Stimulated activated memory B cell treated with anti-CD40 and anti-IgM and Interleukin-4, amounts not matched to agents 10 μg/mL and 1 μg/mL and 100 μg/mL, for 72 hours (primary cell): ENCODE measurements around the gene TSHZ2.
"Not testable (repeated sequence)": the region's sequence is repeated elsewhere in the genome, so short reads cannot be mapped to it uniquely, and the experiment has no call there.

Source experiments
- ATAC-seq: fragments of 150-1000 bp; cut with Tn5 transposase; 2 replicates; pipeline ENCODE4 v1.10.0; 2021
- H3K27ac Mint-ChIP-seq: one replicate; pipeline ENCODE4 v1.8.0; 2022; ENCODE audit warnings: mild to moderate bottlenecking, mixed read lengths
- H3K27me3 Mint-ChIP-seq: one replicate; pipeline ENCODE4 v1.8.0; 2022; ENCODE audit warnings: mixed read lengths
- H3K36me3 Mint-ChIP-seq: one replicate; pipeline ENCODE4 v1.8.0; 2022; ENCODE audit warnings: mixed read lengths
- H3K4me1 Mint-ChIP-seq: one replicate; pipeline ENCODE4 v1.8.0; 2022; ENCODE audit warnings: mixed read lengths
- H3K4me3 Mint-ChIP-seq: one replicate; pipeline ENCODE4 v1.8.0; 2022; ENCODE audit warnings: mild to moderate bottlenecking, moderate library complexity, mixed read lengths
- H3K9me3 Mint-ChIP-seq: one replicate; pipeline ENCODE4 v1.8.0; 2022; ENCODE audit warnings: mixed read lengths

The TSHZ2 gene

DNA sequence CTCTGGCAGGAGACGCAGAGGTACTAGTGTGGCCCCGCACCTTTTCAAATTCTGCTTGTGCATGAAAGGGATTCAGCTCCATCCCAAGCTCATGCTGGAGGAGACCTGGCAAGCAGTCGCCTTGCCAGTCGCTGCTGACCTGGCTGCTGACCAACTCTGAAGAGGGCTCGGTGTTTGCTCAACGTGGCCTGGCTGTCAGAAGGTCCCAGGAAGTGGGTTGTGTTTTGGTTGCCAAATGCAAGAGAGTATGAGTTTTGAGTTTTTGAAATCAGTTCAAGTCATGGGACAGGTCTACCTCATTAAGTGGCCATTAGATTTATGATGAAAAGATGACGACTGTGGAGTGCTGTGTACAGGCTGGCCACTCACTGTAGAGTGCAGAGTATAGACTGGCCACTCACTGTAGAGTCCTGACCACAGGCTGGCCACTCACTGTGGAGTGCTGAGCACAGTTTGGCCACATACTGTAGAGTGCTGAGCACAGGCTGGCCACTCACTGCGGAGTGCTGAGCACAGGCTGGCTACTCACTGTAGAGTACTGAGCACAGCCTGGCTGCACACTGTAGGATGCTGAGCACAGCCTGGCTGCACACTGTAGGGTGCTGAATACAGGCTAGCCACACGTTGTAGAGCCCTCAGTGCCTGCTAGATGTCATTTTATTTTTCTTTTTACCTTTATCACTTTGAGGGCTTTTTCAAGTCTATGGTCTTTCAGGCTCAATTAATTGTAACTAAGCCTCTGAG is 427.6 kb downstream of the TSHZ2 start:
- H3K9me3 Mint-ChIP-seq, result peaks cover 3% of the 10 kb centered on the region
- H3K27me3 Mint-ChIP-seq, result peaks cover 12% of the 10 kb centered on the region
- no peaks in the 10 kb centered on the region for H3K4me1 Mint-ChIP-seq
- no peak overlapping the region for H3K27ac Mint-ChIP-seq
- H3K4me3 Mint-ChIP-seq, result no peak overlapping the region
- peaks cover 6% of the 10 kb centered on the region for H3K36me3 Mint-ChIP-seq
- ATAC-seq, result peak; percentile 36

- H3K27me3 Mint-ChIP-seq, result no peaks in the 10 kb centered on the region
- H3K9me3 Mint-ChIP-seq, result peaks cover 3% of the 10 kb centered on the region
- no peak overlapping the region for H3K27ac Mint-ChIP-seq
- ATAC-seq, result no peak
- H3K4me3 Mint-ChIP-seq, result no peak overlapping the region
- peaks cover 6% of the 10 kb centered on the region for H3K36me3 Mint-ChIP-seq
- H3K4me1 Mint-ChIP-seq, result no peaks in the 10 kb centered on the region
Observed at GRCh38 chr20:53402233-53403005, 430.3 kb downstream of the TSHZ2 start.

DNA sequence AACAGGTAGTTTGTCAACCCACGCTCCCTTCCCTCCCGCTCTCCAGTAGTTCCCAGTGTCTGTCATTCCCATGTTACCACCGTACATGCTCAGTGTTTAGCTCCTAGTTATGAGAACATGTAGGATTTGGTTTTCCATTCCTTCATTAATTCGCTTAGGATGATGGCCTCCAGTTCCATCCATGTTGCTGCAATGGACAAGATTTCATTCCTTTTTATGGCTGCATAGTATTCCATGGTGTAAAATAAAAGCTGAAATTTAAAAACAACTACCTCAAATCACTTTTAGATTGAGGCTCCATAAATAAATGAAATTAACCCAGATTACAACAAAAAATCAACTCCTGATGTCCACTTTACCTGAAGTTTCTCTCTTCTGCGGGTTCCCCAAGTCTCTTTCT is 430.9 kb downstream of the TSHZ2 start:
- no peak for ATAC-seq
- peaks cover 6% of the 10 kb centered on the region for H3K36me3 Mint-ChIP-seq
- H3K9me3 Mint-ChIP-seq, result peaks cover 3% of the 10 kb centered on the region
- no peaks in the 10 kb centered on the region for H3K4me1 Mint-ChIP-seq
- no peak overlapping the region for H3K27ac Mint-ChIP-seq
- H3K27me3 Mint-ChIP-seq, result no peaks in the 10 kb centered on the region
- H3K4me3 Mint-ChIP-seq, result no peak overlapping the region

DNA sequence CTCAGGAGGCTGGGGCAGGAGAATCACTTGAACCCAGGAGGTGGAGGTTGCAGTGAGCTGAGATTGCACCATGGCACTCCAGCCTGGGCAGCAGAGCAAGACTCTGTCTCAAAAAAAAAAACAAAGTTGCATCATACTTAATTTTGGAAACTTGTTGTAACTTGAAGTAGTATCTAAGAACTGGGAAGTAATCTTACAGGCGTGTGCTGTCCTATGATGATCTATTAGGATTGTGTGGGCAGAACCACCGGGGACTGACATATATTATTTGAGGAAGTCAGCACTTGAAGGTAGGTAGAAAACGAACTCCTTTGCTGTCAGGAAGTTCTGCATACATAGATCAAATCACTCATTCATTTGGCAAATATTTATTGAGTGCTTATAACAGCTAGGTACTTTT is 433.0 kb downstream of the TSHZ2 start:
- Mint-ChIP-seq H3K4me3 (no peak overlapping the region), H3K27me3 (no peaks in the 10 kb centered on the region), H3K4me1 (no peaks in the 10 kb centered on the region), H3K27ac (no peak overlapping the region), H3K36me3 (peaks cover 6% of the 10 kb centered on the region), H3K9me3 (peaks cover 3% of the 10 kb centered on the region)
- ATAC-seq, result no peak

DNA sequence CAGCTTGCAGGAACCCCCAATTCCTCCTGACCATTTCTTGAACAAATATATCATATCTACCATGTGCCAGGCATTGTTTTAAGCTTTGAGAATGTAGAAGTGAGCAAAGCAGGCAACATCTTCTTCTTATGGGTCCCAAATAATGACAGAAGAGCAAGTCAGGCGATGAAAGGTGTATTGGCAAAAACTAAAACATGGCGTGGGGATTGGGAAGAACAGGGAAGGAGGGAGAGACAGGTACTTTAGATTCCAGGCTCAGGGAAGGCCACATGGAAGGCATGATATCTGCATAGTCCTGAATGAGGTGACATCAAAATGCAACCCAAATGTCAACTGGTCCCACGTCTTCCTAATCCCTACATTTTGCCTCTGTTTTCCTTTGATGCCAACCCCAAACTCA is 434.4 kb downstream of the TSHZ2 start:
- Mint-ChIP-seq H3K27me3 (no peaks in the 10 kb centered on the region), H3K4me3 (no peak overlapping the region), H3K36me3 (peaks cover 6% of the 10 kb centered on the region), H3K27ac (no peak overlapping the region), H3K4me1 (no peaks in the 10 kb centered on the region), H3K9me3 (no peaks in the 10 kb centered on the region)
- no peak for ATAC-seq

- Mint-ChIP-seq H3K4me1 (peaks cover 10% of the 10 kb centered on the region), H3K36me3 (no peaks in the 10 kb centered on the region), H3K9me3 (no peaks in the 10 kb centered on the region), H3K27ac (no peak overlapping the region), H3K4me3 (no peak overlapping the region), H3K27me3 (no peaks in the 10 kb centered on the region)
- ATAC-seq, result no peak
Observed at GRCh38 chr20:53408691-53409446, 436.7 kb downstream of the TSHZ2 start.

- H3K27me3 Mint-ChIP-seq, result no peaks in the 10 kb centered on the region
- no peaks in the 10 kb centered on the region for H3K9me3 Mint-ChIP-seq
- peaks cover 10% of the 10 kb centered on the region for H3K4me1 Mint-ChIP-seq
- no peak overlapping the region for H3K27ac Mint-ChIP-seq
- no peak overlapping the region for H3K4me3 Mint-ChIP-seq
- no peak for ATAC-seq
- H3K36me3 Mint-ChIP-seq, result no peaks in the 10 kb centered on the region
Observed at GRCh38 chr20:53409447-53409717, 437.2 kb downstream of the TSHZ2 start.

GRCh38 chr20:53411129-53411528 is 439.0 kb downstream of the TSHZ2 start:
- Mint-ChIP-seq H3K4me3 (no peak overlapping the region), H3K9me3 (no peaks in the 10 kb centered on the region), H3K27ac (no peak overlapping the region), H3K36me3 (no peaks in the 10 kb centered on the region), H3K4me1 (peaks cover 10% of the 10 kb centered on the region), H3K27me3 (no peaks in the 10 kb centered on the region)
- ATAC-seq, result no peak

DNA sequence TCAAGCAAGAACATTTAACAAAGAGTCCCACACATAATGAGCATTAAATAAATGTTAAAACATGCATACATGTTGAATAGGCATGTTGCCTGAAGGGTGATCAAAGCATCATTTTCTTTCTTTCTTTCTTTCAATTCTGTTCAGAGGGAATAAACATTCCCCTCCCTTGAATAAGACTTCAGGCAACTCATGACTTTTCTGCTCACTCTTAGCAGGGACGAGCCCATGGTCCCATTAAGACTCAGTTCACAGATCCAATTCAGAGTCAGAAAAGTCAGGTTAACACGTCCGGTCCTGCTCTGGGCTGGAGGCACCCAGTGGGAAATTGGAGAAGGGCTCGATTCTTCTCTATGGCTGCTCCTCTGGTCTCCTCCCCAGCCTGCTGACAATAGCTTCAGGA is 439.7 kb downstream of the TSHZ2 start:
- no peaks in the 10 kb centered on the region for H3K27me3 Mint-ChIP-seq
- H3K27ac Mint-ChIP-seq, result no peak overlapping the region

GRCh38 chr20:53412577-53413185 is 440.5 kb downstream of the TSHZ2 start:
- Mint-ChIP-seq H3K27ac (no peak overlapping the region), H3K9me3 (no peaks in the 10 kb centered on the region), H3K36me3 (no peaks in the 10 kb centered on the region), H3K27me3 (no peaks in the 10 kb centered on the region), H3K4me1 (peaks cover 10% of the 10 kb centered on the region), H3K4me3 (peak overlapping the region; percentile 42)
- ATAC-seq, result no peak

More for the DNA sequence above, 439.7 kb downstream of the TSHZ2 start:
- ATAC-seq, result no peak
- Mint-ChIP-seq H3K9me3 (no peaks in the 10 kb centered on the region), H3K36me3 (no peaks in the 10 kb centered on the region), H3K4me3 (no peak overlapping the region), H3K4me1 (peaks cover 10% of the 10 kb centered on the region)

- no peaks in the 10 kb centered on the region for H3K36me3 Mint-ChIP-seq
- H3K4me3 Mint-ChIP-seq, result peak overlapping the region; percentile 42
- no peak overlapping the region for H3K27ac Mint-ChIP-seq
- peaks cover 10% of the 10 kb centered on the region for H3K4me1 Mint-ChIP-seq
- no peaks in the 10 kb centered on the region for H3K9me3 Mint-ChIP-seq
- H3K27me3 Mint-ChIP-seq, result no peaks in the 10 kb centered on the region
- peak; percentile 84 for ATAC-seq
Observed at GRCh38 chr20:53413186-53413631, 441.1 kb downstream of the TSHZ2 start.

DNA sequence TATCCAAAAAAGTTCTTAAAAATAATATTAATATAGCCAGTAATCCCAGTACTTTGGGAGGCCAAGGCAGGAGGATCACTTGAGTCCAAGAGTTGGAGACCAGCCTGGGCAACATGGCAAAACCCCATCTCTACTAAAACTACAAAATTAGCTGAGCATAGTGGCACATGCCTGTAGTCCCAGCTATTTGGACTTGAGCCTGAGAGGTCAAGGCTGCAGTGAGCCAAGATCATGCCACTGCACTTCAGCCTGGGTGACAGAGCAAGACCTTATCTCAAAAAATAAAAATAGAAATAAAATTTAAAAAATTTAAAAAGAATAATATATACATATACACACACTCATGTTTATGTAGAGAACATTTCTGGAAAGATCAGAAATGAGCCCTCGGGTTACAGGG is 441.7 kb downstream of the TSHZ2 start:
- not testable (repeated sequence) for H3K36me3 Mint-ChIP-seq, ATAC-seq, H3K27ac Mint-ChIP-seq, H3K27me3 Mint-ChIP-seq, H3K4me3 Mint-ChIP-seq, H3K4me1 Mint-ChIP-seq, H3K9me3 Mint-ChIP-seq

DNA sequence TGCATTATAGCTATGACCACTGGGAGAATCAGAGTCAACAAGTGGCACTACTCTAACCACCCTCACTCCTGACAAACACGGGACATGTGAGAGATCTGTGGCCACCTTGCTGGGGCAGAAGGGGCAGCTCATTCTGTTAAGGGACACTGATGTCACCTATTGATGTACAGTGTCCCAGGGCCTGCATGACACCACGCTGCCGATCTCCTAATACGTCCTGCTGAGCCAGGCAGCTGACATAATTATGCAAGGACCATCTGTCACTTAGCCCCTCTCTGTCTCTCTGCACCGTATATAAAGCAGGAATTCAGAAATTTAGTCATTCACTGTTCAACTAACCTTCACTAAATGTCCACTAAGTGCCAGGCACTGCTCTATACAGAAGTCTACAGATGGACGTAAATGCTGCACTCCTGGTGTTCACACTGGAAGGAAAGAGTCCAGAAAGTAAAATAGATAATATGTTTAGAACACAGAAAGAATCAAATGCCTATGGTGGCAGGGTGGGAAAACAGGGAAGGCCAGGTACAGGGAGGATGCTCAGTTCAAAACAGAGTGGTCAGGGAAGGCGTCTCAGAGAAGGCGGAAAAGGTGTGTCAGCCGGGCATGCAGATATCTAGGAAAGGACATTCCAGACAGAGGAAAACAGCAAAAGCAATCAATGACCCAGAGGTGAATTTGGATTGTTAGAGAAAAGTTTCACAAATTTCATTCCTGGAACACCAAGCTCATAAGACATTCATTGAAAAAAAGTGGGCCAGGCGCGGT is 447.7 kb downstream of the TSHZ2 start:
- Mint-ChIP-seq H3K27ac (no peak overlapping the region), H3K4me3 (no peak overlapping the region), H3K4me1 (no peaks in the 10 kb centered on the region), H3K27me3 (peaks cover 8% of the 10 kb centered on the region), H3K36me3 (no peaks in the 10 kb centered on the region), H3K9me3 (peaks cover 3% of the 10 kb centered on the region)
- ATAC-seq, result no peak

- no peak for ATAC-seq
- no peak overlapping the region for H3K4me3 Mint-ChIP-seq
- peaks cover 3% of the 10 kb centered on the region for H3K9me3 Mint-ChIP-seq
- H3K4me1 Mint-ChIP-seq, result no peaks in the 10 kb centered on the region
- no peaks in the 10 kb centered on the region for H3K36me3 Mint-ChIP-seq
- peaks cover 20% of the 10 kb centered on the region for H3K27me3 Mint-ChIP-seq
- no peak overlapping the region for H3K27ac Mint-ChIP-seq
Observed at GRCh38 chr20:53421343-53421742, 449.2 kb downstream of the TSHZ2 start.

- H3K9me3 Mint-ChIP-seq, result peaks cover 3% of the 10 kb centered on the region
- H3K27me3 Mint-ChIP-seq, result peaks cover 20% of the 10 kb centered on the region
- H3K4me1 Mint-ChIP-seq, result no peaks in the 10 kb centered on the region
- no peak for ATAC-seq
- no peak overlapping the region for H3K27ac Mint-ChIP-seq
- H3K36me3 Mint-ChIP-seq, result no peaks in the 10 kb centered on the region
- no peak overlapping the region for H3K4me3 Mint-ChIP-seq
Observed at GRCh38 chr20:53422039-53422438, 449.9 kb downstream of the TSHZ2 start.
